Psoas muscle (tissue), 8 donors: ENCODE data around the gene ZBED4. TPM values are rescaled to one million over a fixed set of nuclear protein-coding genes. Genes with fewer than 3 reads are reported as not detected.

Experiments used
- ATAC-seq, 4 donors: fragments of 200-7000 bp; cut with Tn5 transposase; one replicate each; pipeline ENCODE4 v1.9.1; 2020; ENCODE audit warnings: moderate library complexity in 3 of 4, mild to moderate bottlenecking in 2 of 4
- DNase-seq, 2 donors: peaks; one replicate each; pipeline ENCODE4 v3.0.0-alpha.2; 2020
- H3K27ac ChIP-seq: fragments of 200-600 bp; one replicate; pipeline ENCODE4 v1.8.0; 2022
- H3K27me3 ChIP-seq, 3 donors: fragments of 200-600 bp in 1 of 3; one replicate each; pipeline versions ENCODE4 v1.6.1 to v1.8.0; 2013 to 2022; ENCODE audit warnings: low read length in 2 of 3, mild to moderate bottlenecking in 2 of 3, moderate library complexity in 1 of 3; ENCODE audit not compliant: insufficient read depth in 3 of 3
- H3K36me3 ChIP-seq, 2 donors: fragments of 200-600 bp in 1 of 2; one replicate each; pipeline versions ENCODE4 v1.6.1 to v1.8.0; 2013 to 2022; ENCODE audit warnings: low read depth in 1 of 2, mild to moderate bottlenecking in 1 of 2, moderate library complexity in 1 of 2; ENCODE audit not compliant: insufficient read depth in 1 of 2
- H3K4me1 ChIP-seq: fragments of 200-600 bp; one replicate; pipeline ENCODE4 v1.8.0; 2022
- H3K4me3 ChIP-seq: fragments of 200-600 bp; one replicate; pipeline ENCODE4 v1.8.0; 2022; ENCODE audit warnings: mild to moderate bottlenecking
- H3K9me3 ChIP-seq: fragments of 200-600 bp; one replicate; pipeline ENCODE4 v1.8.0; 2022
- CTCF ChIP-seq: fragments of 200-600 bp; IDR thresholded peaks from one replicate; pipeline ENCODE4 v1.8.0; 2022; ENCODE audit warnings: antibody characterized with exemption
- WGBS, 3 donors: extraction: QIAGEN DNeasy Blood & Tissue Kit; methylation state at CpG; one replicate each; pipeline versions ENCODE4 v1.1.6 to v1.1.7; 2013; 5-methylcytosine and 5-hydroxymethylcytosine counted together
- intact Hi-C, 2 donors: fragments of 100-400 bp; cut with DNase I; formaldehyde crosslinking; loops; one replicate each; pipeline versions ENCODE4 v1.11.0 to v1.14.2; 2022
- polyA plus RNA-seq, 3 donors: library from polyadenylated mRNA; stranded (reverse); fragments of 200-250 nt; gene quantifications; one replicate each; pipeline ENCODE4 v1.2.3, GENCODE V29; 2013
- total RNA-seq, 4 donors: library from RNA; stranded (reverse); fragmentation: NEBNext Ultra II Directional in 2 of 4; extraction: Animal tissue kit (Norgen Biotek cat#: 25700) in 2 of 4; gene quantifications; one replicate each; pipeline versions ENCODE4 v1.2.1 to v1.2.4, GENCODE V29; 2021 to 2023
- donor health status: healthy with polysubstance abuse.
- donor health status: DM: no; HTN: no; CAD: no; lungs with moderate emphysema.
- donor health status: Bipolar disorder and iron deficiency.
- donor health status: healthy.
- donor health status: DM: yes; HTN: yes; CAD: no.
- donor health status: DM: no; HTN: no; CAD: no.
- donor health status: DM: no; HTN: no; CAD: no.
- donor health status: DM: yes; HTN: yes; CAD: no.

The ZBED4 gene
- total and polyA plus RNA-seq, 7 donors: 3.3 to 17.9 (median 8.3) TPM

- intact Hi-C loops: loop anchor here in 1 of 2 donors (10.0 kb wide), 1 partner anchor 59 kb away; the partner anchor contains the start of gene ZBED4
- Histone ChIP-seq H3K9me3 (no peaks in the 10 kb centered on the region), H3K27ac (no peak overlapping the region), H3K27me3 (no peaks in the 10 kb centered on the region), H3K36me3 (peaks cover 2 to 51% of the 10 kb centered on the region in 2 donors), H3K4me3 (no peak overlapping the region), H3K4me1 (peaks cover 7% of the 10 kb centered on the region)
- 93 to 96% (median 93%) methylated on average over 14 of the region's 14 CpGs for WGBS, 3 donors
- ATAC-seq (no peak), DNase-seq (peak in 1 of 2 donors; percentile 17)
- TF ChIP-seq CTCF: no peak
Observed at GRCh38 chr22:49913446-49913845, 59.8 kb downstream of the ZBED4 start.

- Histone ChIP-seq H3K4me1 (peaks cover 10% of the 10 kb centered on the region), H3K27ac (no peak overlapping the region), H3K36me3 (peaks cover 2 to 43% of the 10 kb centered on the region in 2 donors), H3K27me3 (no peaks in the 10 kb centered on the region), H3K9me3 (no peaks in the 10 kb centered on the region), H3K4me3 (no peak overlapping the region)
- intact Hi-C loops: loop anchor here in 1 of 2 donors (10.0 kb wide), 1 partner anchor 59 kb away; the partner anchor contains the start of gene ZBED4
- WGBS, 3 donors: 85 to 88% (median 87%) methylated on average over 12 of the region's 12 CpGs
- ATAC-seq (no peak), DNase-seq (peak in 1 of 2 donors; percentile 26)
- no peak for TF ChIP-seq CTCF
Observed at GRCh38 chr22:49914256-49914655, 60.6 kb downstream of the ZBED4 start.

- Histone ChIP-seq H3K36me3 (peaks cover 5 to 36% of the 10 kb centered on the region in 2 donors), H3K27ac (no peak overlapping the region), H3K4me3 (no peak overlapping the region), H3K4me1 (peaks cover 12% of the 10 kb centered on the region), H3K27me3 (no peaks in the 10 kb centered on the region), H3K9me3 (no peaks in the 10 kb centered on the region)
- WGBS, 3 donors: 89 to 94% (median 92%) methylated on average over 12 of the region's 12 CpGs
- intact Hi-C loops: loop anchor here in 1 of 2 donors (10.0 kb wide), 1 partner anchor 61 kb away; the partner anchor contains the start of gene ZBED4
- ATAC-seq (no peak), DNase-seq (peak; percentile 10 to 47)
- no peak for TF ChIP-seq CTCF
Observed at GRCh38 chr22:49915610-49916009, 62.0 kb downstream of the ZBED4 start.

GRCh38 chr22:49916831-49917230 lies 63.2 kb downstream of the ZBED4 start:
- H3K4me3 ChIP-seq: peak overlapping the region; percentile 91
- H3K4me1 ChIP-seq: peaks cover 12% of the 10 kb centered on the region
- H3K9me3 ChIP-seq: no peaks in the 10 kb centered on the region
- H3K27me3 ChIP-seq: no peaks in the 10 kb centered on the region
- H3K36me3 ChIP-seq: peaks cover 5 to 38% of the 10 kb centered on the region in 2 donors
- intact Hi-C loops: loop anchor here in 1 of 2 donors (10.0 kb wide), 1 partner anchor 62 kb away; the partner anchor contains the start of gene ZBED4
- 87 to 92% (median 90%) methylated on average over 11 of the region's 11 CpGs for WGBS, 3 donors
- no peak for TF ChIP-seq CTCF
- H3K27ac ChIP-seq: no peak overlapping the region
- ATAC-seq (no peak), DNase-seq (no peak)
